ENCODE results near the gene DTD1. TPM values are rescaled to one million over a fixed set of nuclear protein-coding genes. Genes with fewer than 3 reads are reported as not detected.

Gene DTD1
- polyA plus RNA-seq, 4 donors = 23.0 to 33.6 (median 29.9) TPM

DNA sequence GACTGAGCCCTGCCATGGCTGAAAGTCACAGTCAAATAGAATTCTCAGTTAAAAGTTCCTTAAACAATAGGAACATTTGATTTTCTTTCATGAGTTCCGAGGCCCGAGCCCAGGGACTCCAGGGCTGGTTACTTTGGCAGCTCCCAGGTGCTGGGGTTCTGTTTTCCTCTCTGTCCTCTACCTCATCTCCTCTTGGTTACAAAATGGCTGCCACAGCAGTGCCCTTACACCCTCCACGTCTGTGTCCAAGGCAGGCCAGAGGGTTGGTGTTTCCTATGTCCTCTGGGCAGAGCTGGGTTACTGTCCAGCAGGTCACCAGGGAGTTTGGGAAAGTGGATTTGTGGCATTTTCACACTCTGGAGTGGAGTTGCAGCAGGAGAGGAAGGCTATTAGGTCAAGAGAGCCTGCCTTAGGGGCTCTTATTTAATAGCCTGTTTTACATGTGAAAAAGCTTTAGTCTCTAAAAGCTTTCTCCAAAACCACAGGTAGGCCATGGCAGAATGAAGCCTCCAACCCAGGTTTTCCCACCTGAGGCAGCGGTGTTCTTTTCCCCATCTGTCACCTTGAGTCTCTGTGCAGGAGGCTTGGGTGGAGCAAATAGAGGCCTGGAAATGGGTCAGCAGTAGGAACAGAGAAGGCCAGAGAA is 111.0 kb downstream of the DTD1 start:
- no peak for DNase-seq (ENCODE audit: low read depth in 4 of 4, low spot score in 2 of 4)

DNA sequence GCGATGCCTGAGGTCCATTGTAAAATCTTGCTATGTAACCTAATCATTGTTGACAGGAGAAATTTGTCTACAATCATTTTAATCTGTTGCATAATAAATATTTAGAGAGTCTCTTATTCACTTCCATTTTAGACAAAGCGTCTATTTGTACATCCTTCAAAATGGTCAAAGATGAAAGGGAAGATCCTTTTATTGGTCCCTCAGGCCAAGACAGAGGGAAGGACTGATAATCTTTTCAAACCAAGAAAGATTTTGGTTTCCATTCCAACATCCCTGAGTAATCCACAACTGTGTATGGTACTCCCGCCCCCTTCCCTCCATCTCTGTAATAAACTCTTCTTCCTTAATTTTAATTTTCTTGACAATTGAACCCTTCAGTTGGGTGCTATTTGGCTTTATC is 114.1 kb downstream of the DTD1 start:
- no peak for DNase-seq (ENCODE audit: low read depth in 4 of 4, low spot score in 2 of 4)

DNA sequence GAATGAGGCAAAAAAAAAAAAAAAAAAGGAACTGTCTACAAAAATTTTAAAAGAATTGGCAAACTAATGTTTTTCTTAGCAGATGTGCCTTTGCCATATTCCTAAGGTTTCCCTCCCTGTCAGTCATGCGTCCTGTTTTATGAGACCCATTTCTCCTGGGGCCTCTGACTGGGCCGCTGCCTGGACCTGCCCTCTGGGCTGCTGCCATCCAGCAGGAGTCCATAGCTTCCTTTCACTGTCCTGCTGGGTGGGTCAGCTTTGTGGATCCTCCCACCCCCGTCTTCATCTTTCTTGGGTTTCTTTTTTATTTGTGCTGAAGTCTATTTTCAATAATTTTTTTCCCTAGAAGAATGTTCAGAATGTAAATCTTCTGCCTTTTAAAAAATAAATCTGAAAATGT is 114.9 kb downstream of the DTD1 start:
- DNase-seq (ENCODE audit: low read depth in 4 of 4, low spot score in 2 of 4) = no peak

DNA sequence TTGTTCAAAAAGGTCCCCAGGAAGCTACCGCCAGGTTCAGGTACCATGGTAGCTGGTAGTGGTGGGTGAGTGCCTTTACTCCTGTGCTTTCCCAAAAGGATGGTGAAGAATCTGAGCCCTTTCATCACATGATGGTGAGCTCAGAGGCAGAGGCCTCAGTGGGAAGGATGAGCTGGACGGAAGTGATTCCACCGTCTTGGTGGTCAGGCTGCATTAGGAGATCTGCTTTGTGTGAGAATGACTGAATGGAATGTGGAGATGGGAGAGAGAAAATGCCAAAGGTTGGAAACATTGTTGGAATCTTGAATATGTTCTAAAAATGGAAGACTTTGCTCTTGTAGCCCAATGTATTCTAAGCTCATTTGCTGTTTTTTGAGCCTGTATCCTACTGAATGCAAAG is 117.6 kb downstream of the DTD1 start:
- no peak for DNase-seq (ENCODE audit: low read depth in 4 of 4, low spot score in 2 of 4)

DNA sequence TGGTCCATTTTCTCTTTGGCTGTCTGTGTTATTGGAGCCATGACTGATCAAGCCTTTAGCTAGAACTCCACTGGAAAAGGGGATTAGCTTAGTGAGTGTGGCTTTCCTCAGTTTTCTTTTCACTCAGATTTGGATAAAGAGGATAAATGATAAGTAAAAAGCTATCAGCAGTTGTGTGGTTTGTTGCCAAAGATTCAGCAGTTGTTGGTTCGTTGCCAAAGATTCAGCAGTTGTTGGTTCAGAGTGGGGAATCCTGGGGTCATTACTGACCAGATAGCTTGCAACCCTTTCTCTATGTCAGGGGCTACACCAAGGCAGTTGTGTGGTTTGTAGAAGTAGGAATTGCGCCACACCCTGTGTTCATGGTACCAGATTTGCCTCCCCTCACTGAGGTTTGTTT is 118.1 kb downstream of the DTD1 start:
- no peak for DNase-seq (ENCODE audit: low read depth in 4 of 4, low spot score in 2 of 4)

DNA sequence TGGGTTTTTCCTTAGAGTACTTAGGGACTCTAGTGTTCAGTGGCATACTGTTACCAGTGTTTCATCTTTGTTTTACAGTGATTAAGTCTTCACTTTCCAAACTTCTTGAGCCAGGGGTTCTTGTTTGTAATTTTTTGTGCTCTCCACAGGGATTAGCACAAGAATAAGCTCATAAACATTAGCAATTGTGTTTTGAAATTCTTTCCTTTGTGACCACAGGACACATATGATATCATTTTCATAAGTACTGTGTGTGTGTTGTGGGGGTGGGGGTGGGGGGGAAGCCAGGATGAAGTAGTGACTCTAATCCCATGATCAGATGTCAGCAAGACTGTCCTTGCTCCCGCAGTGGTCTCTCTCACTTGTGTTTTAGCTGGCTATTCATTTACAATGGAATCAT is 124.3 kb downstream of the DTD1 start:
- DNase-seq (ENCODE audit: low read depth in 4 of 4, low spot score in 2 of 4) = no peak

DNA sequence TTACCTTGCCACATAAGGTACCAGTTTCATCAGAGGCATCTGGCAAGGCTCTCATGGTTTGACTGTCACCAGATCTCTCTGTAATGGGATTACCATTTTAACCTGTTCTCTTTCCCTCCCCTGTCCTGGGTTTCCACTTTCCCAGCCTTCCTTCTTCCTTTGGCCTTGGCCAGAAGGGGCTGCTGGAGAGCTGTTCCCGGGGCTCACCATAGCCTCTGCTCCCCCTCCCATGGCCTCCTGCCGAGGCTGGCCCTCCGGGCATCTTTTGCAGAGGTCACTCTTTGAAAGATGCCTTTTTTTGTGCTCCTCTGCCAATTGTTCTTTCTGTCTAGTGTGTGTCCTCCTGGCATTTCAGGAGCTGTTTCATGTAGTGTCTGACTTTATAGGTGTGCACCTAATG is 125.0 kb downstream of the DTD1 start:
- DNase-seq (ENCODE audit: low read depth in 4 of 4, low spot score in 2 of 4) = no peak

DNA sequence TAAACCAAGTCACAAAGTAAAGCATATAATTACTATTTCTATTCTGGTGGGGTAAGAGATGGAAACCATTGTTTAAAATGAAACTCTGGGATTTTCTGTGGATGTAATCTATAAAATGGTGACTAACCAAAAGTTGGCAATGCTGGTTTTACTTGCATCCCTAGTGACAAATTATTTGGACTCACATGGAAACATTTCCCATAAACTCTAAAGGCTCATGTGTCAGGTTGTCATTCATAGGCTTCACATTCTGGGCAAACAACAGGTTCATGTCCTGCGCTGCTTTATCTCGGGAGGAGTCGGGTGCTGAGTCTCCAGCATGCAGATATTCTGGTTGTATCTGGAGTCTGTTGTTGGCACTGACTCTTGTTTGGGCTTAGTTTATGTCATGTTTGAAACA is 127.7 kb downstream of the DTD1 start:
- no peak for DNase-seq (ENCODE audit: low read depth in 4 of 4, low spot score in 2 of 4)

DNA sequence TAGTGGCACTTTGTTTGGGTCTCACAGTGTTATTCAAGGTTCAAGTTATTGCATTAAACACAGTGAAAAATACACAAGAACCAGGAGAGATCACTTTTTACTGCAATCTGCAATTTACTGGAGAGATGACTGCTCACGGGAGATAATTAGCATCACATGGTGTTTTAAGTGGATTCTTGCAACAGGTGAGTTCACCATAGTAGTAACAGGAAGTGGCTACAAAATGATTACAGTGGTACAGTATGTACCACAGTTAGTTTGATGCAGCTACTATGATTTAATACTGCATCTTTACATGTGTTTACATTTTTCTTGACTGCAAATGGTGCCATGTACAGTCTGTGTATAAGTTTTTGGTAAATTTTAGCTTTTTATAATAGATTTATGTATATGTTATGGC is 129.2 kb downstream of the DTD1 start:
- no peak for DNase-seq (ENCODE audit: low read depth in 4 of 4, low spot score in 2 of 4)

DNA sequence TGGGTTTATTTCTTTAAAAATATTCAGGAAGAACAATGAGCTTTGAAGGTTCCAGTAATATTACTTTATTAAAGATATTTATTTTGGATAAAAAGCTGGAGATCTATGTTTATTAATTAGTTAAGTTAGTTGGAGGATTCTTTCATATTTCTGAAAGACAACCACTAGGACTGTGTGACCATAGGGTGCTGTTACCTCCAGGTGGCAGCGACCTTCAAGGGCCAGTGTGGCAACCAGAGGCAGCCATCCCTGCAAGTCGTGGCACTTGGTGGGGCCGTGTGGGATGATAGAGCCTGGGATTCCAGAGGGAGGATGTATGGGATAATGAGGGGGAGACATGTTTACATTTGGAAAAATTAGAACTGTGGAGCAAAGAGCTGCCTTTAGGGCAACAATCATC is 130.3 kb downstream of the DTD1 start:
- DNase-seq (ENCODE audit: low read depth in 4 of 4, low spot score in 2 of 4) = no peak

DNA sequence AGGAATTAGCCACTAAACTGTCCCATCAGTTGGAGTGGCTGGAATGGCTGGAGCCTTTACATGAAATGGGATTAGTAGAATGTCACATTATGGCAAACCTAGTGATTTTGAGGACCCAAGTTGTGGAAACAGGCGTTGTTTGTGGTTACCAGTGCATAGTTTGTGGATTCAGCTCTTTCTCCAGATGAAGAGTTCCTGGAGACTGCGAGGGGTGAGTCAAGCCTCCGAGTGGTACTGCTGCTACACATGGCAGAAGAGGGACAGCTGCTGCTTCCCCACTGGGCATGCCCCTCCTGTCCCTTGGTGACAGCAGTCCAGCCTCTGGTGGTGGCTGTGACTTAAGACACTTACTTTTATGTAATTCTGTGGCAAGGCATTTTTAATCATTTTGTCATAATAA is 131.6 kb downstream of the DTD1 start:
- no peak for DNase-seq (ENCODE audit: low read depth in 4 of 4, low spot score in 2 of 4)

DNA sequence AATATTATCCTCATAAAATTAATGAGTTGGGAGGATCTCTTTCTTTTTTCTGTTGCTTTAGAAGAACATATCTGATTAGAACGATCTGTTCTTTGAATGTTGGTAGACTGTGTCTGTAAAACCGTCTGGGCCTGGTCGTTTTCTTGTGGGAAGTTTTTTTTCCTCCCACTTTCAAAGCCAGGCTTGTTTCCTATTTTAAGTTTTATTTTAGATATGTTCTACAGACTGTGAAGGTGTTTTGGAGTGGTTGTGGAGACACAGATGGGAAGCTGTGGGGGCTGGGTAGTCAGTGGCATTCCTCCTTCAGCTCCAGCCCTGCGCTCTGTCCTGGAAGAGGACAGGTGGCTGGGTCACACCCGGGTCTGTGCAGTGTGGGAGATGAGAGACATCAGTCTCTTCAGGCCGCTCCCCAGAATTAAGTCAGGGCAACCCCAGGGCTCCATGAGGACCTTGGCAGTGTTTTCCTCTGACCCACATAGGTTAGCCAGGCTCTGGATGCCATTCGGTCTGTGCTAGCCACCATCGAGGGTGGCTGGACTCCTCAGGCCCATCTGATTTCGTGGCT is 133.8 kb downstream of the DTD1 start:
- DNase-seq (ENCODE audit: low read depth in 4 of 4, low spot score in 2 of 4) = no peak

DNA sequence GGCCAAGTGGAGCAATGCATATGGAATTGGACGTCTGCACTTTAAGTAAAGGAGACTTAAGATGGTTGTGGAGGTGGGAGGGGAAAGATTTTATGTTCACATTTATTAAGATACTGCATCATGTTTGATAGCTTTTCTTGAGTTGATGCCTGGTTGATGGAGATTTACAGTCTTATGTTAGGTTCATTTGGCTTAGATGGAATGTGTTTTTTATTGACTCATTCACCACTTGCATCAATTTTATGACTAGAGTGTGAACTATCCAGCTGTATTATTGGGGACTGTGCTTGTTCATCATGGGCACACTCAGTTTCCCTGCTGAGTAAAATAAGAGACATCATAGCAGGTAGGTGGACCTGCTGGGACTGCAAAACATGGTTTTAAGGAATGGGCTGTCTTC is 134.5 kb downstream of the DTD1 start:
- DNase-seq (ENCODE audit: low read depth in 4 of 4, low spot score in 2 of 4) = no peak

DNA sequence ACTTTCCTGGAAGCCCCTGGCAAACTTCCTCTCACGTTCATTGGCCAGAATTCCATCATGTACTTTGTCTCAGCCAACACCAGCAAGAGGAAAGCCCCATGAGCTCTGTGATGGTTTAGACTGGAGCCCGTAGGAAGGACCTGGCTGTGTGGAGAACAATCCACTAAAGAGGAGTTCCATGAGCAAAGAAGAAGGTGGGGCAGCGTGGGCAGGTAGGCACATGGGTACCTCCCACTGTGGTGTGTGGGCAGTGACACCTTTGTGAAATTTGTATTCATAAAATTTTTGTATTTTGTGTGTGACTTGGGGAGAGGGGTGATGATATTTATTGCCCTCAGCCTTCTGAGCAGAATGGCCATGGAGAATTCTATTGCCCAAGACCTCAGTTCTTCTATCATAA is 136.2 kb downstream of the DTD1 start:
- DNase-seq (ENCODE audit: low read depth in 4 of 4, low spot score in 2 of 4) = no peak

DNA sequence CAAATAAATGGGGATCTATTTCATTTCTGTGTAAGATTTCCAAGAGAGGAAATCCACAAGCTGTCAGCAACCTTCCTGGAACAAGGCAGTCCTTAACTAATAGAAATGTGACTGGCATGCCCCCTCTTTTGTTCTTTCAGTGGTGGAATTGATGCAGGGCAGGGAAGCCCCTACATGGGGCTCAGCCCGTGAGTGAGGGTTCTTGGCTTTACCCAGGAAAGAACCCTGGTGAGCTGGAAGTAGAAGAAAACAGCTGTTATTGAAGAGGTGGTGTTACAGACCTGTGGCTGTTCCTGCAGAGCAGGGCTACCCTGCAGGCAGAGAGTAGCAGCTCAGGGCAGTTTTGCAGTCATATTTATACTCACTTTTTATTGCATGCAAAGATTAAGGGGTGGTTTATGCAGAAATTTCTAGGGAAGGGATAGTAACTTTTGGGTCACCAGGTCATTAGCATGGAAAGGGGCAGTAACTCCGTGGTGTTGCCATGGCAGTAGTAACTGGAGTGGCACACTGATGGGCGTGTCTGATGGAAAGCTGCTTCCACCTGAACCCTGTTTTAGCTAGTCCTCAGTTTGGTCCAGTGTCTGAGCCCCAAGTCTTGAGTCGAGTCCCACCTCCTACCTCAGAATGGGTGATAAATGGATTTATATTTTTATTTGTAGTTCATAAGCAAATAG is 137.1 kb downstream of the DTD1 start:
- DNase-seq (ENCODE audit: low read depth in 4 of 4, low spot score in 2 of 4) = no peak

DNA sequence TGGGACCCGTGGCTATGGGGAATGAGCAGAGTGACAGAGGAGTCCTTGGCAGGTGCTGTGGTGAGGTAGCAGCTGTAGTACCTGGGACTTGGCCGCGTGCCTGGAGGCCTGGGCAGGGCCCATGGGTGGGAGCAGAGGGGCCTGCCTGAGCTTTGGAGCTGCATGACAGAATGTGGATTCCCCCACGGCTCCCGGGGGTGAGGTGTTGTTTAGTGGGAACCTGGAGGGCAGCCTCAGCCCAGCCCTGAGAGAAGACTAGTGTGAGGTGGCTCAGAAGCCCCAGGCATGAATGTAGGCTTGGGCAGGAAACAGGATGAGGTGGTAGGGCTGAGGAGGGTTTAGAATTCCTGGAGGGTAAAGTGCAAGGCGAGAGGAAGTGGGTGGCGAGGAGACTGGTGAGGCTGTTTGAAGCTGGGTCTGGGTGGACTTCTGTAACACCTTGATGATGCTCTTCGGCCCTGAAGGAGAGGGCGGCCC is 139.2 kb downstream of the DTD1 start:
- no peak for DNase-seq (ENCODE audit: low read depth in 4 of 4, low spot score in 2 of 4)

DNA sequence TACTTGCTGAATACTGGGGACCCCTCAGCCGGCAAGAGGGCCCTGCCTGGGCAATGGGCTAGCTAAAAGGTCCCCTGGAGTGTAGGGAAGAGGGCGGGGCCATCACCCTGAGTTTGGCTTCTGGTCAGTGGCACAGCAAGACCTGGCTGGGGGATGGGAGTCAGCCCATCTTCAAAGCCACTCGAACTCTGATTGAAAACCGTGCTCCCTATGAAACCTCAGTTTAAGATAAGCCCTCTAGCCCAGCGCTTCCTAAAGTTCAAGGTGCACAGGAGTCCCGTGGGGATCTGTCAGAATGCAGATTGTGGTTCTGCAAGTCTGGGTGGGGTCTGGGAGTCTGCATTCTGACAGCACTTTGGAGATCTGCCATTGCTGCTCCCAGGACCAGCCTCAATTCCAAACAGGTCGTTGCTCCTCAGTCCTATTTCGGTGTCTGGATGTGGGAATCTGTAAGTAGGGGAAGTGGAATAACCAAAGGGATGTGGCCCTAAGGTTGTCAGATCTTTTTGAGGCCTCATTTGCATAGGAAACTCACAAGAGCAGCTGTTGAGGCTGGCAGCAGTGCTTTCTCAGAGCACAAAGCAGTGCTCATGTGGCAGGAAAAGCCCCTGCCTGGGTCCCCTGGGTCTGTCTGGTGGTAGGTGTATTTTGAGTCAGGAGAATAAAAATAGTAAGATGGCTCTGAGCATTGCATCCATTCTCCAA is 140.5 kb downstream of the DTD1 start:
- DNase-seq (ENCODE audit: low read depth in 4 of 4, low spot score in 2 of 4) = no peak

DNA sequence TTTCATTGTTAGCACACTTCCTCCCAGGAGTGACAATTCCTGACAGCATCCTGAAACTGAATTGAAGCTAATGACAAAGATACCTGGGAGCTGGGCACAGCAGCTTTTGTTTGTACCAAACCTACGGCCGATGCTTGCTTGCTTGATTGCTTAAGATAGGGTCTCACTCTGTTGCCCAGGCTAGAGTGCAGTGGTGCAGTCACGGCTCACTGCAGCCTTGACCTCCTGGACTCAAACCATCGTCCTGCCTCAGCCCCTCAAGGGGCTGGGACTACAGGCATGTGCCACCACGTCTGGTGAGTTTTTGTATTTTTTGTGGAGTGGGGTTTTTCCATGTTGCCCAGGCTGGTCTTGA is 141.0 kb downstream of the DTD1 start:
- no peak for DNase-seq (ENCODE audit: low read depth in 4 of 4, low spot score in 2 of 4)

DNA sequence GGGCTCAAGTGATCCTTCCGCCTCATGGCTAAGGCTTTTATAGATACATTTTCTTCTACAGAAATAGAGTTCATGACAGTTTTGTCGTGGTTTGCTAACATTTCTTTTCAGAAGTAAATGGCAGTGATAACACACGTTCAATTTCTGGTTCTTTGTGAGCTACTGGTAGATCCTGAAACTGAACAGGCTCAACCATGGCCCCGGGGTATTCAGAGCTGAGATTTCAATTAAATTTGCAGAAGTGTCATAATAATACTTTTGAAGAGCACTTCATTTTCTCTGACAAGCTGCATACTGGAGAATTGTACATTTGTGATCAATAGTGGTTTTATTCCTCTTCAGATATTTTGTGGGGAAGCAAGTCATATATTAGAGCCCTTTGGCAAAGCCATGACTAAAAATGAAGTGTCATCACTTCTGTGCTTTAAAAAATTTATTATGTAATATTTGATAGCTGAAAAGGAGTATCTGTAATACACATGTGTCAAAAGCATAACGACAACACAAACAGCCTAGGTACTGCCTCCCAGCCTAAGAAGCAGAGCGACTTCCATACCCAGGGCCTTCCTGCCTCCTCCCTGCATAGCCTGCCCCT is 141.5 kb downstream of the DTD1 start:
- DNase-seq (ENCODE audit: low read depth in 4 of 4, low spot score in 2 of 4) = no peak

DNA sequence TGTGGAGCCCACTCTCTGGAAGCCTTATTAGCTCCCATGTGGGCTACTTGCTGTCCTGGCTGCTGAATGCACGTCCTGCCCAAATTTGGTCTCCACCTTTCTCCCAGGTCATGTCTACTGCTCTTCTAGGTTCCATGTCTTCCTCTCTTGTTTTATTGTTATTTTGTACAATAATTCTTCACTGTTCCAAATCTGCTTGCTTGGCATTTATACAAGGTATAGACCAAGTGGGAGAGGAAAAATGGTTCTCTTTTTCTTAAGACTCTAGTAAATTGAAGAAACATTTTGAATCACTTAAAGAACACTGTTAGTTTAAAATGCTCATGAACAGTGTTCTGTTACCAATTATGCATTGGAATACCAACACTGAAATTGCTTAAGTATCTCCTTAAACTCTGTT is 144.1 kb downstream of the DTD1 start:
- DNase-seq (ENCODE audit: low read depth in 4 of 4, low spot score in 2 of 4) = no peak

DNA sequence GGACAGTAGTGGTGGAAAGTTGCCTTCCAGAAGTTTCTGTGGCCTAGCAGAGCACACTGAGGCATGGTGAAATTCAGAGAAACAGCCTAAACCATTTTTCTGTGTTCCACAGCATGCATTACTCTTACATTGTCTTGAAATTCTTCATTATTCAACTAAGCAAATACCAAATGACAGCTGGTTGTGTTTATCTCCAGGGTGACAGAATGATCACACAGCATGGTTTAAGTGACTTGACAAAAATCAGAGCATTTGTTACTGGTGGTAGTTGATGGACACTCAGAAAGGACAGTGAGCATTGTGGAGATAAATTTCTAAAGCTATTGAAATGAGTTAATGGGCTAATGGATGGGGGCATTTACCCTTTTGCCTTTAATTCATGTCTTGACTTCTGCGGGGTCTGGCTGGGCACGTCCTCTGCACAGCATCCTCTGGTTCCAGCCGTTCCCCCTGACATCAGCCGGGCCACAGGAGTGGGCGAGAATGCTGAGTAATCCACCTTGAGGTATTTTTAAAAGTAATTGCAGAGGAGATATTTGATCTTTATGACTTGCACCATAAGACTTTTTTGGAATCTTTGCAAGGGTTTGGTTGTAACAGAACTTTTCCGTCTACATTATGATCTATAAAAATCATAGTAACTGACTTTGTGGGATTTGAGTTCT is 146.8 kb downstream of the DTD1 start:
- no peak for DNase-seq (ENCODE audit: low read depth in 4 of 4, low spot score in 2 of 4)

Measured in left renal cortex interstitium (tissue), 4 donors.